Fibroblast of lung (primary cell): ENCODE results near the gene RGS21. TPM values are rescaled to one million over a fixed set of nuclear protein-coding genes. Genes with fewer than 3 reads are reported as not detected.

Source experiments
- DNase-seq, 2 donors: peaks; one replicate each; pipeline versions ENCODE4 v3.0.0 to v3.0.0-alpha.2; 2010; ENCODE audit warnings: low read depth in 2 of 2
- H2AFZ ChIP-seq: 2 replicates; pipeline ENCODE4 v1.5.1; 2012; ENCODE audit warnings: low read length, control low read depth, inconsistent platforms
- H3K27ac ChIP-seq: 2 replicates; pipeline ENCODE4 v1.5.1; 2011; ENCODE audit warnings: low read length, control low read depth; ENCODE audit not compliant: insufficient read depth
- H3K27me3 ChIP-seq: 2 replicates; pipeline ENCODE4 v1.5.1; 2011; ENCODE audit warnings: mild to moderate bottlenecking, low read length; ENCODE audit not compliant: control insufficient read depth, insufficient read depth
- H3K36me3 ChIP-seq: 2 replicates; pipeline ENCODE4 v1.5.1; 2011; ENCODE audit warnings: low read length; ENCODE audit not compliant: control insufficient read depth, insufficient read depth
- H3K4me1 ChIP-seq: 2 replicates; pipeline ENCODE4 v1.5.1; 2011; ENCODE audit warnings: low read length; ENCODE audit not compliant: control insufficient read depth, insufficient read depth; ENCODE audit errors: extremely low read depth
- H3K4me2 ChIP-seq: 2 replicates; pipeline ENCODE4 v1.5.1; 2011; ENCODE audit warnings: low read length, control low read depth; ENCODE audit not compliant: insufficient read depth; ENCODE audit errors: extremely low read depth
- H3K4me3 ChIP-seq, 4 experiments: fragments of 200-600 bp in 1 of 4; sonication (generic) in 1 of 4; replicated peaks in 1 of 4; 2 replicates each; pipeline ENCODE4 v1.5.1; 2011 to 2016; ENCODE audit warnings: low read length in 4 of 4, low read depth in 3 of 4, mild to moderate bottlenecking in 3 of 4, control low read depth in 2 of 4, inconsistent platforms in 1 of 4, mixed read lengths in 1 of 4; ENCODE audit not compliant: insufficient read depth in 1 of 4; ENCODE audit errors: control extremely low read depth in 1 of 4
- H3K79me2 ChIP-seq: 2 replicates; pipeline ENCODE4 v1.5.1; 2012; ENCODE audit warnings: mild to moderate bottlenecking, low read length, inconsistent platforms; ENCODE audit not compliant: control insufficient read depth, insufficient read depth
- H3K9ac ChIP-seq: 2 replicates; pipeline ENCODE4 v1.5.1; 2011; ENCODE audit warnings: mild to moderate bottlenecking, low read length, control low read depth; ENCODE audit not compliant: insufficient read depth
- H3K9me3 ChIP-seq: 2 replicates; pipeline ENCODE4 v1.5.1; 2012; ENCODE audit warnings: low read depth, low read length; ENCODE audit not compliant: control insufficient read depth, insufficient read depth
- H4K20me1 ChIP-seq: 2 replicates; pipeline ENCODE4 v1.5.1; 2011; ENCODE audit warnings: low read length; ENCODE audit not compliant: control insufficient read depth, insufficient read depth; ENCODE audit errors: extremely low read depth
- CTCF ChIP-seq, 2 donors: IDR thresholded peaks in 1 of 2; conservative IDR thresholded peaks in 1 of 2; 1 replicate in 1 of 2; 2 replicates in 1 of 2; pipeline ENCODE4 v1.5.1; 2011 to 2012; ENCODE audit warnings: low read length in 2 of 2, control low read depth in 1 of 2, inconsistent platforms in 1 of 2, low read depth in 1 of 2, mild to moderate bottlenecking in 1 of 2
- EZH2 ChIP-seq: IDR thresholded peaks from 2 replicates; pipeline ENCODE4 v1.5.1; 2012; ENCODE audit warnings: low read length, control low read depth, mild to moderate bottlenecking; ENCODE audit errors: missing control alignments
- polyA plus RNA-seq, 2 donors: library from polyadenylated mRNA; depleted of rRNA in 1 of 2; stranded (reverse) in 1 of 2; unstranded in 1 of 2; fragments of >200 nt; gene quantifications; 2 replicates each; pipeline ENCODE4 v1.2.1, GENCODE V29; 2011 to 2012; ENCODE audit warnings: missing spikeins in 1 of 2
- total RNA-seq: library from RNA; depleted of rRNA; stranded (reverse); fragments of >200 nt; gene quantifications from 2 replicates; pipeline ENCODE4 v1.2.1, GENCODE V29; 2014

RGS21 gene
- total and polyA plus RNA-seq, 2 donors (not counting 1 experiment from before 2014, with no cell fraction given), result not detected

GRCh38 chr1:192311281-192311680 lies 5.5 kb upstream of the RGS21 start:
- Histone ChIP-seq H4K20me1 (no peaks in the 10 kb centered on the region), H3K4me1 (no peaks in the 10 kb centered on the region), H3K27me3 (no peaks in the 10 kb centered on the region), H3K79me2 (no peaks in the 10 kb centered on the region), H2AFZ (no peak overlapping the region), H3K9me3 (no peaks in the 10 kb centered on the region), H3K27ac (no peak overlapping the region), H3K9ac (no peak overlapping the region), H3K4me2 (no peak overlapping the region), H3K36me3 (no peaks in the 10 kb centered on the region), H3K4me3 (no peak overlapping the region)
- TF ChIP-seq EZH2, result no peak
- peak; percentile 28 to 79 for TF ChIP-seq CTCF (conservative IDR thresholded peaks at IDR 0.05 in 1 of 2, IDR thresholded peaks at IDR 0.05 in 1 of 2; ENCODE audit: low read depth in 1 of 2, low read length in 2 of 2)
- DNase-seq, result peak; percentile 47 to 83

GRCh38 chr1:192327997-192328396 lies 11.2 kb downstream of the RGS21 start:
- Histone ChIP-seq H3K4me3 (no peak overlapping the region), H3K27me3 (no peaks in the 10 kb centered on the region), H3K4me2 (no peak overlapping the region), H3K4me1 (no peaks in the 10 kb centered on the region), H3K79me2 (no peaks in the 10 kb centered on the region), H3K36me3 (no peaks in the 10 kb centered on the region), H2AFZ (no peak overlapping the region), H4K20me1 (no peaks in the 10 kb centered on the region), H3K9ac (no peak overlapping the region), H3K27ac (no peak overlapping the region), H3K9me3 (no peaks in the 10 kb centered on the region)
- no peak for DNase-seq
- TF ChIP-seq CTCF (conservative IDR thresholded peaks at IDR 0.05 in 1 of 2, IDR thresholded peaks at IDR 0.05 in 1 of 2; ENCODE audit: low read depth in 1 of 2, low read length in 2 of 2) (no peak), EZH2 (no peak)

GRCh38 chr1:192342842-192343241 lies 26.1 kb downstream of the RGS21 start:
- Histone ChIP-seq H4K20me1 (no peaks in the 10 kb centered on the region), H3K9ac (no peak overlapping the region), H3K4me1 (no peaks in the 10 kb centered on the region), H3K27ac (no peak overlapping the region), H2AFZ (no peak overlapping the region), H3K4me2 (no peak overlapping the region), H3K36me3 (no peaks in the 10 kb centered on the region), H3K79me2 (no peaks in the 10 kb centered on the region), H3K4me3 (peak overlapping the region in 1 of 4 experiments; percentile 13), H3K9me3 (no peaks in the 10 kb centered on the region), H3K27me3 (no peaks in the 10 kb centered on the region)
- no peak for TF ChIP-seq EZH2
- no peak for TF ChIP-seq CTCF (conservative IDR thresholded peaks at IDR 0.05 in 1 of 2, IDR thresholded peaks at IDR 0.05 in 1 of 2; ENCODE audit: low read depth in 1 of 2, low read length in 2 of 2)
- no peak for DNase-seq
